Measurements from ENCODE around the gene DMRTC1.
"Not testable (repeated sequence)": the region's sequence is repeated elsewhere in the genome, so short reads cannot be mapped to it uniquely, and the experiment has no call there.

The DMRTC1 gene

GRCh38 chrX:72943819-72944169 lies at the start of gene DMRTC1:
Gene DMRTC1 (minus strand): TSS chrX:72943837. CDS start chrX:72875694, 68,143 bp downstream.
- not testable (repeated sequence) for DNase-seq (ENCODE audit: low read depth)

GRCh38 chrX:72980894-72981469 lies 37.3 kb upstream of the DMRTC1 start:
- DNase-seq (ENCODE audit: low read depth) = not testable (repeated sequence)

GRCh38 chrX:72974885-72975284 lies 31.2 kb upstream of the DMRTC1 start:
- not testable (repeated sequence) for DNase-seq (ENCODE audit: low read depth)

GRCh38 chrX:72971859-72972258 lies 28.2 kb upstream of the DMRTC1 start:
- not testable (repeated sequence) for DNase-seq (ENCODE audit: low read depth)

- DNase-seq (ENCODE audit: low read depth) = not testable (repeated sequence)
These were observed 16.3 kb upstream of the DMRTC1 start for GRCh38 chrX:72959971-72960370.

- not testable (repeated sequence) for DNase-seq (ENCODE audit: low read depth)
These were observed 410 bp downstream of the DMRTC1 start for GRCh38 chrX:72943035-72943818.

- DNase-seq (ENCODE audit: low read depth) = not testable (repeated sequence)
These were observed 1.4 kb downstream of the DMRTC1 start for GRCh38 chrX:72942272-72942671.

- DNase-seq (ENCODE audit: low read depth) = not testable (repeated sequence)
These were observed 5.7 kb downstream of the DMRTC1 start, which contains the start of gene FAM236A for GRCh38 chrX:72937906-72938305. Gene FAM236A (plus strand): TSS chrX:72938206. CDS start chrX:72938263, 57 bp downstream.

- not testable (repeated sequence) for DNase-seq (ENCODE audit: low read depth)
These were observed 6.7 kb downstream of the DMRTC1 start for GRCh38 chrX:72936882-72937455.

- not testable (repeated sequence) for DNase-seq (ENCODE audit: low read depth)
These were observed 7.2 kb downstream of the DMRTC1 start for GRCh38 chrX:72936455-72936854.

GRCh38 chrX:72932283-72932682 lies 11.4 kb downstream of the DMRTC1 start:
- not testable (repeated sequence) for DNase-seq (ENCODE audit: low read depth)

- not testable (repeated sequence) for DNase-seq (ENCODE audit: low read depth)
These were observed 27.5 kb downstream of the DMRTC1 start for GRCh38 chrX:72916096-72916495.

GRCh38 chrX:72912315-72912714 lies 31.3 kb downstream of the DMRTC1 start, which contains the start of gene FAM236C:
Gene FAM236C (plus strand): TSS chrX:72912615. CDS start chrX:72912715, 100 bp downstream.
- DNase-seq (ENCODE audit: low read depth) = not testable (repeated sequence)

- not testable (repeated sequence) for DNase-seq (ENCODE audit: low read depth)
These were observed 53.9 kb downstream of the DMRTC1 start for GRCh38 chrX:72889740-72890139.

- not testable (repeated sequence) for DNase-seq (ENCODE audit: low read depth)
These were observed 60.7 kb downstream of the DMRTC1 start for GRCh38 chrX:72882898-72883297.

GRCh38 chrX:72837532-72837931 lies 106.1 kb downstream of the DMRTC1 start:
- not testable (repeated sequence) for DNase-seq (ENCODE audit: low read depth)

GRCh38 chrX:72830701-72831100 lies 112.9 kb downstream of the DMRTC1 start:
- DNase-seq (ENCODE audit: low read depth) = not testable (repeated sequence)
